Activated T-cell treated with anti-CD3 and anti-CD28 coated beads for 1 hour (primary cell): ENCODE results near the gene ALPI.

Experiments used
- DNase-seq: peaks from one replicate; pipeline ENCODE4 v3.0.0-alpha.2; 2020; ENCODE audit warnings: low read depth

Gene ALPI

DNA sequence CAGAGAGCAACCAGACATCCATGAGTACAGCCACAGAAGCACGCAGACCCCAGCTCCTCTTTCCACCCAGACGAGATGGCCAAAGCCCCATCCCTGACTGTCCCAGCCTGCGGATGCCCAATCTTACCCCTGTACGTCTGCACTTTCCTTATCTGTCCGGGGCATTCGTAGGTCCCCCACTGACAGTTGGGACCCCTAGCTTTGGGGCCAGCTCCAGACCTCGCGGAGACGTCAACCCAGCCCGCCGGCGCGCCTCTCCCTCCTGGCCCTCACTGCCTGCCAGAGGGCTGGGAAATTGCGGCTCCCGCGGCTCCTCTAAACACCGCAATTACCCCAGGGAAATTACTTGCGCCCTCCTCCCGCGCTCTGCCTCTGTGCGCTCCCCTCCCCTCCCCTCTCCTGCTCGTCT, 29.4 kb downstream of the ALPI start:
- DNase-seq: no peak

DNA sequence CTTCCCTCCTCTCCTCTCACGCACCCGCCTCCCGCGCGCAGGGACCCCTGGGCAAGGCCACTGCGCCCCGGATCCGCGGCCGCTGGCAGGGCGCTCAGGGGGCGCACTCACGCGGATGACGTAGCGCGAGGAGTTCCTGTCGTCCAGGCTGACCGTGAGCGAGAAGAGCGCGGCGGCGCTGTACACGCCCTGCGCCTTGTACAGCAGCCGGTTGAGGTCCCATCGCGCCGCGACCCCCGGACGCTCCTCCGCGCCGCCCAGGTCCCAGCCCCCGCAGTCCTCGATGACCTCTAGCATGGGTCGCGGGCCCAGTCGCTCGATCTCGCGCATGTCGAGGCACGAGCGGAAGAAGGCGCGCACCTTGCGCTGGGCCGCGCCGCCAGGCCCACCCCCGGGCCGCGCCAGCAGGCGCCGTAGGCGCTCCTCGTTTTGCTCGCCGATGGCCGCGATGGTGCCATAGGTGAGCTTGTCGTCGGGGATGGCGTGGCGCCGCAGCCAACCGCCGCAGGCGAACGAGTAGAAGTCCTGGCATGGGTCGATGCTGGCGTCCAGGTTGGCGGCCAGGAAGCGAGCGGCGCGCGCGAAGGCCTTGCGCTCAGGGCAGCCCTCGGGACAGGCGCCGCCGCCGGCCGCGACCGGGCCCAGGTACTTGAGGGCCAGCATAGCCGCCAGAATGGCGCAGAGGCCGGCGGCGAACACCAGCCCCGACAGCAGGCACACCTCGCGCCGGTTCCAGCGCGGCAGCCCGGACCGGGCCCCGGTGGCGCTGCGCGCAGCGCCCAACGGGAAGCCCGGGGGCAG, 30.0 kb downstream of the ALPI start:
- no peak for DNase-seq

DNA sequence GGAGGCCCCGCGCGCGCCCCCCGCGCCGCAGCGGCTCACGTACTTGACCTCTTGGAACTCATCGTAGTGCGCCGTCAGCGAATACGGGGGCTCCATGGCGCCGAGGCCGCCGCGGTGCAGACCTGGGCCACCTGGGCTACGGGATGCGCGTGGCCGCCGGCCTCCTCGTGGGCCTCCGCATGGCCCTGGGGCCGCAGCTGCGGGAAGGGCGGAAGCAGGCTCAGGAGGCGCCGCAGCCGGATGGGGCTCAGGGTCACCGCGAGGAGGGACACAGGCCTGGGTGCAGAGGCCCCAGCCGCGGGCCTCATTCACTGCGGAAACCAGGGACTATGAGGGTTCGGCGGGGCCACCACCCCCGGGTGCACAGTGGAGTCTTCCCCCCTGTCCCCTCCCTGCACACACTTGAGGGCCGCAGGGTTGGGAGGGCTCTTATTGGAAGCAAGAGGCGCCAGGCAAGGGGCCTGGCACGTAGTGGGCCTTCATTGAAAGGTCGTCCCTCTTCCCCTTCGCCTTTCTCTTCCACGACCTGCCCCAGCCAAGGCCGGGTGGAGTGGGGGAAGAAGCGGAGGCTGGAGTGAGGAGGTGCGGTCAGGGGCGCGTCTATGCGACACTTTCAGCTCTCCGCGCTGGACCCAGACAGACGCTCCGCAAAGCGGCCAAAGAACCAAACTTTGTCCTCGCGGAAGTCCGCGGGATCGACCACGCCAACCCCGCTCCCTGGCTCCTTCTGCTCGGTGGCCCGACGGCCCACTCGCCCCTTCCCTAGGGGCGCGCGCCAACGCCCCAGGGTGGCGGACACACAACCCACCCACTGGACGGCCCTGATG, 30.8 kb downstream of the ALPI start:
- DNase-seq: no peak

DNA sequence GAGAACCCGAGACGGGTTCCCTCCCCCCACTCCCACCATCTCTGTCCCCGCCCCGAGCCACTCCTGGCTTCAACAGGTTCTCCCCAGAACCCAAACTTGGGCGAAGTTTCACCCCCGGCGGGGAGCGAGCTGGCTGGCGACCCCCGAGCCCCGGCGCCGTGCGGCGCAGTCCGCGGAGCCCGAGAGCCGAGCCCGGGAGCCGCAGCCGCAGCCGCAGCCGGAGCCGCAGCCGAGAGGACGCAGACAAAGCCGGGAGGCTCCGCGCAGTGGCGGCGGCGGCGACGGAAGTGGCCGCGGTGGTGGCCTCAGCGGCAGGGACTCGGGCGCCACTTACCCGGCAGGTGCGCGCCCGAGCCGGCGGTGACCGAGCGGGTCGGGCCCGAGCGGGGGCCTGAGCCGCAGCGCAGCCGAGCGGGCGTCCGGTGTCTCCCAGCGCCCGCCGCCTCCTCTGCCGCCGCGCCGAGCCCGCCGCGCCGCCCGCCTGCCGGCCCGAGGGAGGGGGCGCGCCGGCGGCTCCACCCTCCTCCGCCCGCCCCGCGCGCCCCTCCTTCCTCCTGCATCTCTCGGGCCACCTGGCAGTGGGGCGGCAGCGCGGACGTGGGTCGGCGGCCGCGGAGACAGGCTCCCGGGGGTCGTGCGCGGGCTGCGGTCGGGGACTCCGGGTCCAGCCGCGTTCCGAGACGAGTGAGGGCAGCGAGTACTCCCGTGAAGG, 31.6 kb downstream of the ALPI start, which contains the start of gene ECEL1:
Gene ECEL1 (minus strand): TSS at position 450 of the 712 bp plus-strand sequence. CDS start 1,181 bp downstream, outside the sequence.
- DNase-seq: no peak

DNA sequence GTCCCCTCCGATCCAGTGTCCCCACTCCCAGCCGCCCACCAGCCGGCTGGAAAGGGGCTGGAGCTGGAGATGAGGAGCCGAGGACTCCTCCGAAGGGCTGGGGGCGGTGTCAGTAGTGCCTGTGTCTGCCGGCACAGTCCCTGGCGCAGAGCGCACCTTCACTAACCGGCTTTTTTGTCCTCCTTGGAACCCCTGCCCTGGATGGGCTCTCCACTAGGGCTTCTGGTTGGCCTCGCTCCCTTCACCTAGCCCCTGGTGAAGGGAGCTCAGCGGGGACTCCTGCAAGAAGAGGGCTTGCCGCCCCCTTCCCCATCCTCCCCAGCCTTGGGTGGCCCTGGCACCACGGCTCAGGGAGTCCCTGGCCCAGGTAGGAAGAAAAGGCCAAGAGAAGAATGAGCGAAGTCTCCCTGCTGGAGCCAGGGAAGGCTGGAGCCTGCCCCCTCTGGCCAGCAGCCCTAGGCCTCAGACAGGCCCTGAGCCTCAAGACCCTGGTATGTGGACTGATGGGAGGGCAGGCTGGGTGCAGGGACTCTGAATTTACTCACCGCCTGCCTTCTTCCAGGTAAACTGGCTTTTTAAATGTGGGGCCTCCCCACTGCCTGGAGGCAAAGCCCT, 32.3 kb downstream of the ALPI start:
- DNase-seq: no peak

DNA sequence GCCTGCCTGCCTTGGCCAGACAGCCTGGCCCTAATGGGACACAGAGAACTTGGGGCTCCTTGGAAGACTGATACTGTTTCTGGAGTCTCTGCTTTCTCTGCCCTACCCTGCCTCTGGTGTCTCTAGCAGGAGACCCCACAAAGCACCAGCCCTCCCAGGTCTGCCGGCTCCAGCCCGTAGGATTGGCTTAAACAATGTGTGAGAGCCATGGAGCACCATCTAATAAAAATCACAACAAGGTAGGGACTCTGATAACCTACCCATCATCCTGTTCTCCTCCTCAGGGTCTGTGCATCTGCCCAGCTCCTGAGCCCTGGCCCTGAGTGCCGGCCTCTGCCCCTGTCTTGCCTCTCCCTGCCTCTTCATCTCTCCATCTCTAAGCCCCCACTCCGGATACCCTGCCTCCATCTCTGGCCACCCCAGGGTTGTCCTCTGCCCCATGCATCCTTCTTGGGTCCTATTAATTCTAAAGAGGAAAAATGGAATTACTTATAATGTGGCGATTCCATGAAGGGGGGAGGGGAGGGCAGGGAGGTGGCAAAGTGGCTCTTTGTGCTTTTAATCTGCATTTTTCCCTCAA, 32.9 kb downstream of the ALPI start:
- DNase-seq: no peak

DNA sequence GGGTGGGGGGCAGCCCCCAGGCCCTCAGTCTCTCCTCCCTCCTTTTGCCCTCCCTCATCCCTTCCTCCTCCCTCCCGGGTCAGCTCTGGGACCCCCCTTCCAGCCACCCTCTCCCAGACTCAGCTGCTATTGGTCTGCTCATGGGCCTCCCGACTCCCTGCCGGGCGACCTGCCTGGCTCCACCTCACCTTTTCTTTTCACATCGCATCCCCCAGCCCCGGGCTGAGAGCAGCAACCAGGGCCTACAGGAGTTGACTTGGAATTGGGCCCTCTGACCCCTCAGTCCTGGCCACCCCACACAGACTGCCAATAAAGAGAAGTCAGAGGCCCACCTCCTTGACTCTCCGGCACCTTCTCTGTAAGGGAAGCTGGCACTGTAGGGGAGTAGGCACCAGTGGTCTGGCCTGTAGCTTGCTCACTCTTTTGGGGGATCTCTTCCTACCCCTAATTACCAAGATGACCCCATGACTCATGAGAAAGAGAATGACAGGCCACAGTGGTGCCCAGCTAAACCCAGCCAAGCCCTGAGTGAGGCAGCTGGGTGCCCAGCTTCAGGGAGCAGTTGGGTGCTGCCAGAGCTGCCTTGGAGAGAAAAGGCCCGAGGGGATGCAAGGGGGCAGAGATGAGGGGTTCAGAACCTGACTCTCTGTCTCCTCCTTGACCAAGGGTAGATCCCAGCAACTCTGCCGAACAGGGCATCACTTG, 33.7 kb downstream of the ALPI start:
- DNase-seq: no peak

DNA sequence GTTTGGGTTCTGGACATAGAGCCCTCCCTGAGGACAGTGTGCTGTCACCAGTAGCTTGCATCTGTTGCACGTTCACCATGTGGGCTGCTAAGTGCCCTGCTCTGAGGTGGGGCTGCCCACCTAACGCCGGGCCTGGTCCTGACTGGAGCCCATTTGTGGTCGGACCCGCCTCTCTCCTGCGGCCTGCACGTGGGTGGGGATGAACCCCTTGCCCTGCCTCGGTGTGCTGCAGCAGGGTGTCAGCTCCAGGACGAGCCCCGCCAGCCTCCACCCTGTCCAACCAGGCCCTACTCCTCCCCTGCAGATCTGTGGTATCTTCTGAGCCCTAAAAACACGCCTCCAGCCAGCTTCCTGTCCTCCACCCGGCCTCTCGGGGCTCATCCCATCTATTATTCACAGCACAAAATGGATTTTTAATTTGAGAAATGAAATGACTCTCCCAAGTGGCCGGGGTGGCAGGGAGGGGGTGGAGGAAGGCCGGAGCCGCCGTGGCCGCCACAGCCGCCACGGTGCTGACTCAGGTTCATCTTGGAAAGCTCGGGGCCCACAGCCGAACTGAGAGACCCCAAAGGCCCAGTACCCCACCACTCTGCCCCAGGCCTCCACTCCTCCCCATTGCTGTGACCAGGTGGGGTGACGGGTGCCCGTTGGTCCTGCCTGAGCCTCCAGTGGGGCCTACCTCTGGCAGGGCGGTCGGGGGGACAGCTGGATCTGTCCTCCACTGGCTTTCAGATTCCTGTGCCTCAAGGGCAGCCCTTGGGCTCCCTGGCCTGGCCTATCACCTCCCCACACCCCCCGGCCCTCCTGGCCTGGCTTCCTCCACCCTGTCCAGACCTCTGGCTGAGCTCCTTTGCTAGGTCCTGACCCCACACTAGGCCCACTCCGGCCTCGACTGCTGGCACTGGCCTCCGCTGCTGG, 34.5 kb downstream of the ALPI start:
- DNase-seq: no peak

DNA sequence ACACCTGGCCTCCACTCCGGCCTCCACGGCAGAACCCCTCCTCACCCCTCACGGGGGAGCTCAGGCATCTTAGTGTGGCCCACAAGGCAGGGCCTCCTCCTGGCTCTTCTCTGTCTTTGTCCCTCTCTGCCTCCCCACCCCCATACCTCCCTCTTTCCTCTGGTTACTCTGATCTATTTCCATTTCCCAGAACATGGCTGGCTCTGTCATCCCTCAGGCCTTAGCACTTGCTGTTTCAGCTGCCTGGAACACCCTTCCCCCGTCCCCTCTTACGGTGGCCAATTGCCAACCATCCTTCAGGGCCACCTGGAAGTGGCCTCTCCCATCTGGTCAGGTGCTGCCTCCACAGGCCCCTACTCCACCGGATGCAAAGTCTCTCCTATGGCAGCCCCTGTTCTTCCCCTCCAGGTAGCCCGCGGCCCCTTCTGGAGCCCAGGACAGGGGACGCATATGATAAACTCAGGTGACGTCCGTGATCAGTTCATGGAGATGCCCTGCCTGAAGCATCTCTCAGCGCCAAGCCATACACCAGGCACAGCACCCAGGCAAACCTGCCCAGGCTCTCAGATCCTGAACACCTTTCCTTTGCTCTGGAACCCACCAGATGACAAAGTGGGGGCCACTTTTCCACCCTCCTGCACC, 35.3 kb downstream of the ALPI start:
- DNase-seq: no peak

DNA sequence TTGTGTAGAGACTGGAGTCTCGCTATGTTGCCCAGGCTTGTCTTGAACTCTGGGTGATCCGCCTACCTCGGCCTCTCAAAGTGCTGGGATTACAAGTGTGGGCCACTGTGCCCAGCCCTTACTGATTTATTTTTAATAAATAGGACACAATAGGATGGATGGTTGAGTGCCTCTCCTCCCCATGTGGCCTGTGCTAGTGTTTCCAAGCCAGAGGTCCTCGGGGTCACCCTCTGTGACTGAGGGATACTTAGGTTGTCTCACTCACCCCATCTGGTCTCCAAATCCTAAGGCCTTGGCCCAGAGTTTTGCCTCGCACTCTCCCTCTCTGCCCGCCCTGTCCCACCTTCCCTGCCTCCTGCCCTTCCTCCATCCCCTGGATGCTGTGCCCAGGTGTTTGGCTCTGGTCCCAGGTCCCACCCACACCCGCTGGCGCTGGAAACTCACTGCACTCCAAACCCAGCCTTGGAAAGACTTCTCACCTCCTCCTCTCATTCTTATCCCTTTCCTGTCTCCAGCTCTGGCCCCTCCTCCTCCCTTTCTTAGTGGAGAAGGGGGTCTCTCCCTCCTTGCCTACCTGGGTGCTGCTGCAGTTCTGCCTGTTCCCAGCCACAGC, 36.4 kb downstream of the ALPI start:
- DNase-seq: no peak

DNA sequence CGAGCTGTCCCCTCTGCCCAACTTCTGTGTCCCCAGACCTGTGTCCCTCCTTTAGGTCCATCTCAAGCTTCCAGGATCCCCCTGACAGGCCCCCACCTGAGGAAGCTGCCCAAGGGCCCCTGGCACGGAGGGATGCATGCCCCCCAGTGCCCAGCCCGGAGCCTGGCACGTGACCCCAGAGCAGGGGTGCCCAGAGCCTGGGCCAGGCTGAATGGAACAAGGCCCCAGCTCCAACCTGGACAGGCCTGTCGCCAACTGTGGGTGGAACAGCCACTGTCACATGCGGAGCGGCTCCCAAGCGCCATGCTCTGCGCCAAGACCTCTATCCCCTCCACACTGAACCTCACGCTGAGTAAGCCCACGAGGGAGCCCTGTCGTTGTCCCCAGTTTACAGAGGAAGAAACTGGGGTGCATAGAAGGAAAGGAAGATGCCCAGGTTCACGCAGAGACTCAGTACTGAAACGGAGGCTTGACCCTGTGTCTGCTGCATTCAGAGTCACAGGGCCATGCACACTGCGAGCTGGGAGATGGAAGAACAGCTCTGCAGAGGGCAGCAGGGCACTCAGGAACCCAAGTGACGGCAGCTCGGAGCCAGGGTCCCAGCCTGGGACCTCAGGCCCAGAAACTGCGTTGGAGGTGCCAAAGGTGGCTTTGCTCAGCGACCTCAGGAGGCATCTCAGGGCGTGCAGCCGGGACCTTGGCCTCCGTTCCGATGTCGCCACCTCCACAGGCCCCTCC, 37.2 kb downstream of the ALPI start:
- DNase-seq: no peak

DNA sequence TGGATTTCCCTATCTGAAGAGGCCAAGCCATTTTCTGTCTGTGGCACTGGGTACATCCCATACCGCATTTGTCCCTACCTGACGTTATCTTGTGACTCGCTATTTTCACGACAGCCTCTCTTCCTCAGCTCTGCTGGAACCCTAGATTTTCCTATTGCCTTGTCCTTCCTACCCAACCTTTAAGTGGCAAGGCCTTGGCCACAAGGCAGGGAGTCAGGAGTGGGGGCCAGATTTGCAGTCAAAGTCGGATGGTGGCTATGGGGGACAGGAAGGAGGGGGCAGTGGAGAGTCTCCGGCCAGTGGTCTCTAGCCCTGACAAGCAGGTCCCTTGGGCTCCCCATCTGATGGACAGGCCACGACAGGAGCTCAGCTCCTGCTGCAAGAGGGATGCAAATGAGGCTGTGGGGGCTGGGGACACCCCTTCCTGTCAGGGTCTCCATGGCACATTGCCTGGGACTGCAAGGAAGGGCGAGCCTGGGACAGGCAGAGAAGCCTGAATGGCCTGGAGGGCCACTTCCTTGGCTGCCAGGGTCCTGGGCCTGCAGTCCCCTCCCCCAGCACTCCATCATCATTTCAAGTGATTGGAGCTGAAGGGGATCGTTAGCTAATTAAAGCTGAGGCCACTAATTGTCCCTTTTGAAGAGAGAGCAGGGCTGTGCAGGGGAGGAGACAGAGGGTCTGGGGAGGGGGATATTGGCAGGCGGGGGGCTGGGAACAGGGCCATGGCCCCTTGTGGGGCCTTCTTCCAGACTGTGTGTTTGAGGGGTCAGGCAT, 37.9 kb downstream of the ALPI start:
- DNase-seq: no peak

DNA sequence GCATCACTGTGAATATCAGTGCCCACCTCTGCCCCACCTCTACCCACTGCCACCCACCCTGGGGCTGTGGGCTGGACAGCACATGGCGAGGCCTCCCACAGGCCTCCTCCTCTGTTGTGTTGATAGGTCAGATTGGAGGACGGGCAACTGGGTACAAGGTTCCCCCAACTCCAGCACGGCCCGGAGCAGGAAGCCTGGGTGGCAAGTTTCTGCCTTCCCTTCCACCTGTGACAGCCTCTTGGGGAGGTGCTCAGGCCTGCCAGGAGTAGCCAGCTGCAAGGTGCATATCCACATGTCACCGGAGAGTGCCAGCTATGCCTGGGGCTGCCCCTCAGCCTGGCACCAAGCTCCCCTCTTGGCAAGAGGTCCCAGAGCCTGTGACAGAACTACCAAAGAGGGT, 38.6 kb downstream of the ALPI start:
- DNase-seq: no peak

DNA sequence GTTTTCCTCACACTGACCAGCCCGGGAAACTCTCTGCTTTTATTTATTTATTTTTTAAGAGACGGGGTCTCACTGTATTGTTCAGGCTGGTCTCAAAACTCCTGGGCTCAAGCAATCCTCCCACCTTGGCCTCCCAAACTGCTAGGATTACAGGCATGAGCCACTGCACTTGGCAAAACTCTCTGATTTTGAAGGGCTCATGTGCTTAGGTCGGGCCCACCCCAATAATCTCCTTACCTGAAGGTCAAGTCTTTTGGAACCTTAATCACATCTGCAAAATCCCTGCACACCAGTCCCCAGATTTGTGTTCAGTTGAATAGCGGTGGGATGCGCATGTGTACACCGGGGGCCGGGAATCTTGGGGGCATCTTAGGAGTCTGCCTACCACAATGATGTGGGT, 39.3 kb downstream of the ALPI start:
- DNase-seq: no peak

DNA sequence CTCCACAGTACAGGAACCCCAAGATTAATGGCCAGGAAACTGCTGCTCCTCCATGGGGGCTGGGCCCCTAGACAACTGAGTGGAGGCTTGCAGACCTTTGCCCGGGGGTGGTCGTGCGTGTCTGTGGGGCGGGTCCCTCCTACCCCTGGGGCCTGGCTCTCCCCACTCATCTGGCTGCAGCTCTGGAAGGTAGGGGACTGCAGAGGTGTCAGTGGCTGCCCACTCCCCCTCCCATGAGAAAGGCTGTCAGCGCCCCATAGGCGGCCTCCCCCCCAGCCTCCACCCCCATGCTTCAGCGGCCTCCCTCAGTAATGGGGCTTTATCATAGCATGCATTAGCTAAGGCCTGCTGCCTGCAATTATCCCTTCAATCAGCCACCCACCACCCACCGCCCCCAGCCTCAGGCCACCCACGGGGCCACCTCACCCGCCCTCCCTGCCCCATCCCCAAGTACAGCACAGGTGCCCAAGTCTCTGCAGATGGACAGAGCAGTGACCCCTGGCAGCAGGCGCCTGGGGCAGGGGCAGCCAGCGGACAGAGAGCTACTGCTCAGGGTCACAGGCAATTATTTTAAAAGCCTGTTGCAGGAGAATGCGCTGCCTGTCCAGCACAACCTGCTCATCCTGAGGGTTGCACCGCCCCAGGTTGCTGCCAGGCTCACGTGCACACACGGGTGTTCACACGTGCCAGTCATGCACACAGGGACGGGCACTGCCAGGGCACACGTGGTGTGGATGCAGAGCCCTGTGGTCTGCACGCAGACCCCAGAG, 40.7 kb downstream of the ALPI start:
- DNase-seq: no peak

DNA sequence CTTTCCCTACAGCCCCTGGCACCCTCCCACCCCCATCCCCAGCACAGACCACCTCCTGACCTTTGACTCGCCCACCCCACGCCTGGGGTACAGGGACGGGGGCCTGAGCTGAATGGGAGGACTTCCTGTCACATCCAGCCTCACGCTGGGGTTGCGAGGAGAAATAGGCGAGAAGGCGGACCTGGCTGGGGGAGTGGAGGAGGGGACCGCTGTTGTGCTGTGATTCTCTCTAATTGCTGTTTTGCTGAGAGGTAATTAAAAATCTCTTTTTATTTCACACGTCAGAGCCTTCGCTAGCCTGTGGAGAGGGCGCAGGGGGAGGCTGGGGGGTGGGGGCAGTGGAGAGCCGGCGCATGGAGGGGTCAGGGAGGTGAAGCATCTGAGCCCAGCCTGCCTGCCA, 41.4 kb downstream of the ALPI start:
- DNase-seq: no peak

DNA sequence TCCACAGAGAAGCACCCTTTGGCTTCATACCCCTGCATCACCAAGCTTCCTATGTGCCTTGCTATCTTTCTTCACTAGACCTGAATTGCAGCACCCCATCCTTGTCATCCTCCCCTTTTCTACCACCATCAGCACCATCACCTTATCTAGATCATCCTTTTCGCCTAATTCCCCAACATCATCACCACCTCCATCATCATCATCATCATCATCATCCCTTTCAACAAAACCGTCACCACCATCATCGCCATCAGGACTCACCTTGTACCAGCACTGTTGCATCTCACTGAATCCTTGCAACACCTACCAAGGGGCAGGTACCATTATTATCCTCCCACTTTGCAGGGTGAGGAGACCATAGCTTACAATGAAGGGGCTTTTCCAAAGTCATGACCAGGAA, 42.5 kb downstream of the ALPI start:
- DNase-seq: no peak
